GM12891 (cell line): ENCODE results near the gene UIMC1.
A peak's percentile ranks its signal among the peaks of the same experiment; 100 is the strongest.

ENCODE experiments used
- DNase-seq: peaks from one replicate; pipeline ENCODE4 v3.0.0; 2011; ENCODE audit warnings: low spot score; ENCODE audit not compliant: insufficient read length
- FAIRE-seq: peaks from 2 replicates; lab custom pipeline; 2011; peaks lifted over from hg19 to GRCh38; lab: Jason Lieb, UNC
- PAX5 ChIP-seq: IDR thresholded peaks from 2 replicates; pipeline ENCODE4 v1.6.1; 2011; ENCODE audit warnings: low read length, moderate library complexity, mild to moderate bottlenecking; ENCODE audit not compliant: insufficient read depth, severe bottlenecking
- POLR2A ChIP-seq: IDR thresholded peaks from 2 replicates; pipeline ENCODE4 v1.6.1; 2011; ENCODE audit warnings: low read depth, low read length, control low read depth
- POLR2AphosphoS5 ChIP-seq: IDR thresholded peaks from 2 replicates; pipeline ENCODE4 v1.6.1; 2011; ENCODE audit warnings: low read depth, low read length, control low read depth
- POU2F2 ChIP-seq: IDR thresholded peaks from 2 replicates; pipeline ENCODE4 v1.6.1; 2011; ENCODE audit warnings: low read depth, mild to moderate bottlenecking, control low read depth, low read length, moderate library complexity
- SPI1 ChIP-seq: IDR thresholded peaks from 2 replicates; pipeline ENCODE4 v1.6.1; 2011; ENCODE audit warnings: low read depth, low read length, control low read depth
- TAF1 ChIP-seq: IDR thresholded peaks from 2 replicates; pipeline ENCODE4 v1.6.1; 2011; ENCODE audit warnings: low read depth, low read length, control low read depth

Gene UIMC1

GRCh38 chr5:176901260-176902101 is 105.1 kb downstream of the UIMC1 start:
- FAIRE-seq (peak; percentile 55), DNase-seq (no peak)
- TF ChIP-seq POLR2A (no peak), POU2F2 (0 out of 2 replicates have a peak, but pooled peaks have one; percentile 28)

DNA sequence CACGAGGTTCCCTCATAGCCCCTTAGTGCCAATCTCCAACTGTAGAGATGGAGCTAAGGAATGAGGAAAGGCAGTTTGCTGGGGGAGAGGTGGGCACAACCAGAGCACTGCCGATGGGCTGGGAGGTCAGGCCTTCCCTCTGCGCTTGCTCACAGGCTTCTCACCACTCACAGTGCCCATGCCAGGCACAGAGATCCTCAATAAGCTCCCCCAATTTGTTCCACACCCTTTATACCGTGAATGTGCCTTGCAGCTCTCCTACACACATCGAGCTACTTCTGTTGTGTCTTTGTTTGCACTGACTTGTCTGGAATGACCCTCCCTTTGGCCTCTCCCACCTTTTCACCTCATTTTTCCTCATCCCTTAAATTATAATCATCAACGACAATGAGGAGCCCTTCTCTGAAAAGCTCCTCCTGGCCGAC is 105.8 kb downstream of the UIMC1 start:
- TF ChIP-seq TAF1 = no peak
- no peak for TF ChIP-seq SPI1
- no peak for TF ChIP-seq PAX5
- no peak for TF ChIP-seq POLR2A
- TF ChIP-seq POLR2AphosphoS5 = no peak; the same call in 1 of the 2 replicates
- TF ChIP-seq POU2F2 = no peak
- DNase-seq = no peak
- FAIRE-seq = no peak

- TF ChIP-seq SPI1 (no peak), TAF1 (no peak), PAX5 (no peak), POLR2A (no peak), POLR2AphosphoS5 (no peak), POU2F2 (no peak)
- DNase-seq = no peak
- no peak for FAIRE-seq
Observed at GRCh38 chr5:176899946-176900779, 106.4 kb downstream of the UIMC1 start.

- TF ChIP-seq PAX5 = no peak
- no peak for TF ChIP-seq POU2F2
- no peak for TF ChIP-seq POLR2AphosphoS5
- no peak for TF ChIP-seq SPI1
- FAIRE-seq (no peak), DNase-seq (no peak)
Observed at GRCh38 chr5:176899296-176899891, 107.2 kb downstream of the UIMC1 start, which contains the start of gene HK3. TSS of gene HK3 (minus strand) at chr5:176899346. CDS start at chr5:176896159, 3,187 bp downstream.

GRCh38 chr5:176897263-176897662 is 109.3 kb downstream of the UIMC1 start:
- FAIRE-seq = no peak
- no peak for TF ChIP-seq SPI1
- TF ChIP-seq POU2F2 = no peak
- TF ChIP-seq POLR2A = no peak
- no peak for TF ChIP-seq TAF1
- no peak for TF ChIP-seq POLR2AphosphoS5
- TF ChIP-seq PAX5 = no peak
- DNase-seq = no peak

- FAIRE-seq (no peak), DNase-seq (no peak)
- no peak for TF ChIP-seq POU2F2
- TF ChIP-seq SPI1 = no peak
- no peak for TF ChIP-seq POLR2AphosphoS5
- TF ChIP-seq PAX5 = no peak
- TF ChIP-seq POLR2A = no peak
- no peak for TF ChIP-seq TAF1
Observed at GRCh38 chr5:176895831-176896230, 110.7 kb downstream of the UIMC1 start.

GRCh38 chr5:176894298-176894697 is 112.3 kb downstream of the UIMC1 start:
- TF ChIP-seq PAX5 (no peak), POLR2AphosphoS5 (no peak), POLR2A (no peak), POU2F2 (no peak), SPI1 (no peak), TAF1 (no peak)
- FAIRE-seq (no peak), DNase-seq (no peak)

GRCh38 chr5:176892663-176893062 is 113.9 kb downstream of the UIMC1 start:
- TF ChIP-seq TAF1 = no peak
- no peak for TF ChIP-seq SPI1
- TF ChIP-seq POLR2AphosphoS5 = no peak
- TF ChIP-seq PAX5 = no peak
- no peak for TF ChIP-seq POLR2A
- no peak for TF ChIP-seq POU2F2
- no peak for DNase-seq
- FAIRE-seq = no peak

DNA sequence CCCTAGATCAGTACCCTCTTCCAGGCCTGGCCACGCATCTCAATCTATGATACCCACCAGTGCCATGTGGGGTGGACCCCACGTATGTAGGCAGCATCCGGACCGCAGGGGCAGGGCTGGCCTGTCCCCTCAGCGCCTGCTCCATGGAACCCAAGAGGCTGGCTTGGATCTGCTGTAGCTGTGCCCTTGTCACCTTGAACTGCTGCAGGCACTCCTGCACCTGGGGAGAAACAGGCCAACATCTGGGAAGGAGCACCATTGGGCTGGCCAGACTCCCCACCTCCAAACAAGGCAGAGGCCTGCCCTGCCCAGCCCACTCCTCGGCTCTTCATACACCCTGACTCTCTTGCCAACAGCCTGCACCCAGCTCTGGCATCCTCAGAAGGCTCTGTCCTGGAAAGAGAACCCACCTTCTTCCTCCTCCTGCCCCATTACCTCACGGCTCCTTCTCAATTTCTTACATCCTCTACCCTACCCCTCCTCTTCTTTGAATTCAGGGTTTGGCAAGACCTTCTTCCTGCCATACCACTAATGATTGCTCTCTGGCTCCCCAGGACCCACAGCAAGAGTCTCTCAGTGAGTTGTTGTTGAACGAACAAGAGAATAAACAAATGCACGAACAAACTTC is 115.1 kb downstream of the UIMC1 start:
- no peak for FAIRE-seq
- no peak for DNase-seq
- TF ChIP-seq PAX5 (no peak), SPI1 (no peak), TAF1 (no peak), POLR2AphosphoS5 (no peak), POU2F2 (no peak), POLR2A (no peak)
